8988T (cell line): Measurements from ENCODE around the gene CCL23.
"Not testable (repeated sequence)": the region's sequence is repeated elsewhere in the genome, so short reads cannot be mapped to it uniquely, and the experiment has no call there.

ENCODE experiments used
- DNase-seq: peaks from one replicate; pipeline ENCODE4 v3.0.0; 2011

CCL23 gene, protein sequence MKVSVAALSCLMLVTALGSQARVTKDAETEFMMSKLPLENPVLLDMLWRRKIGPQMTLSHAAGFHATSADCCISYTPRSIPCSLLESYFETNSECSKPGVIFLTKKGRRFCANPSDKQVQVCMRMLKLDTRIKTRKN

DNA sequence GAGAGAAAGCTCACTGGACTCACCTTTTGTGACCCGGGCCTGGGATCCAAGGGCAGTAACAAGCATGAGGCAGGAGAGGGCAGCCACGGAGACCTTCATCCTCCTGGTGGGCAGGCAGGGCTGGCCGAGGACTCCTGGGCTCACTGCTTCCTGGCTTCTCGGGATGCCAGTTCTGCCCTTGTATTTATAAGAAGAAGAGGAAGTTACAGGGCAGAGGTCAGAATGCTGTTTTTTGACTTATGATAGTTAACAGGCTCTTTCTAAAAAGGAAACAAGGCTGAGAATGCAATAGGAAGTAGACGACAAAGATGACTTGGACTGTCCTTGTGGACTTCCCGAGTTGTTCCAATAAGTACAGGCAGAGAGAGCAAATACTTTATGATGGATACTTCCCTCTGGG lies at the start of gene CCL23:
Gene CCL23 (minus strand): TSS at position 174 of the 400 bp plus-strand sequence. CDS start 75 bp downstream, at position 99.
- DNase-seq: no peak

GRCh38 chr17:36066365-36066985 lies 48.7 kb upstream of the CCL23 start:
- DNase-seq: no peak

- no peak for DNase-seq
Measured at GRCh38 chr17:36063786-36064541, 46.2 kb upstream of the CCL23 start, which contains the start of gene CCL18. Gene CCL18 (plus strand): TSS chr17:36064272. CDS start chr17:36064343, 71 bp downstream.

DNA sequence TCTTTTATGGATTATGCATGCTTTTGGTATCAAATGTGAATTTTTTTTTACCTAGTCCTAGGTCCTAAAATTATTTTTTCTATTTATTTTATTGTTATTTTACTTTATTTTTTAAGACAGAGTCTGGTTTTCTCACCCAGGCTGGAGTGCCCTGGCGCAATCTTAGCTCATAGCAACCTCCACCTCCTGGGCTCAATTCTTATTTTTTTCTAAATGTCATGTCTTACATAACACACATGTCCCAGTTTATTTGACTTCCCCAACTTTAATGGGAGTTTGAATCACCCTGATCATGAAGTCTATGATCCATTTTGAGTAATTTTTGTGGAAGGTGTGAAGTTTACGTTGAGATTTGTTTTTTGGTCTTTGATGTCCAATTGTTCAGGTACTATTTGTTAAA lies 43.0 kb upstream of the CCL23 start:
- DNase-seq: no peak

DNA sequence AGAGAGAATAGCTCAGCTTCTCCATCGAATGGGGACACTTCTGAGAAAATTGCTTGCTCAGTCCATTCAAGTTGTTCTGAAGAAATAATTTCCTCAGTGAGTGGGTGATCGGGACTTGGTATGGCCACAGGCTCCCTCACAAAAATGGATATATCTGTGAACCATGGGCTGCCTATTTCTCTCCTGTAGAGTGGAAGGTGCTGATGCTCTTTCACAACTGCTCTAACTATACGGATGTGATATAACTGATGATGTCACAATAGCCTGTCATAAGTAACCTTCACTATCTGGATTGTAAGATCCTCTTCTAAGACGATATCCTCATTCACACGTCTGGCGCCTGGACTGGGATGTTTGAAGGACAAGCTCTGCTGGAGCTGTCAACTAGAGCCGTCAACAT lies 41.6 kb upstream of the CCL23 start:
- DNase-seq: no peak

DNA sequence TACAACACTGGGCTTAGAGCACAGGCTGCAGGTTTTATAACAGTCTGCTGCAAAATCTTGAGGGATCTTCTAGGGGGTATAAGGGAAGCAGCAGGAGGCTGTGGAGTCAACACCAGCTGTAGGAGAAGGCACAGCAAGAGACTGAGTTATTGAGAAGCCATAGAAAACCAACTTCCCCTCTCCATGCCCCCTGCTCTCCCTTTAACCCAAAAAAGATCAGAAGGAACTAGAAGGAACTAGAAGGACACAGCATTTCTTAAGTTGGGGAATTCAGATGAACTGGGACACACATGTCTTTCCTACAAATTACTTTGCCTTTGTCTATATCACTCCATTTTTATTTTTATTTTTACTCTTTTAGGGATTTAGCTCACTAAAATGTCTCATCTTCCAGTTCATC lies 40.1 kb upstream of the CCL23 start:
- no peak for DNase-seq

- DNase-seq: no peak
Measured at GRCh38 chr17:36055921-36056520, 38.2 kb upstream of the CCL23 start.

DNA sequence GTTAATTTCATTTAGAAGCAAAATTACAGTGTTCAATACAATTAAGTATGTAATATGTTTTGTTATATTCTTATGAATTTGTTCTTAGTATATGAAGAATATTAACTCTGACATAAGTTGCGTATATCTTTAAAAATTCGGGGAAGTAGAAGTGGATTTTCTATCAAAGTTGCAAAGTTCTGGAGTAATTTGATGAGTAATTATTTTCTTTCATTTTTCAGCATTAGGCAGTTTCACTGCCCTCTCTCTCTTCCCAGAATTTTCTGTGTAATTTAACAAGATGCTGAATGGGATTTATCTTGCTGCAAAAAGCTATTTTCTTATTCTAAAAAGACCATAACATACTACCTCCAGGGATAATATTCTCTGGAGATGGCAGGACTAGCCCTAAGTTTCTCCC lies 37.4 kb upstream of the CCL23 start:
- no peak for DNase-seq

DNA sequence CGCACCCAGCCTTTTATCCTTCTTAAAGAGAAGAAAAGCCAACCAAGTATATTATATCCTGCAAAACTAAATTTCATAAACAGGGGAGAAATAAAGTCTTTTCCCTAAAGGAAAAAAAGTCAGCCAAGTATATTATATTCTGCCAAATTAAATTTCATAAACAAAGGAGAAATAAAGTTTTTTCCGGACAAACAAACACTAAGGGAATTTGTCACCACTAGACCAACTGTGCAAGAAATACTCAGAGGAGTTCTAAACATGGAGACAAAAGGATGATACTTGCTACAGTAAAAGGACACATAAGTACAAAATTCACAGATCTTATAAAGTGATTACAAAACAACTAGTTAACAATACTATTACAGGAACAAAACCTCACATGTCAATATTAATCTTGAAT lies 31.9 kb upstream of the CCL23 start:
- DNase-seq: no peak

DNA sequence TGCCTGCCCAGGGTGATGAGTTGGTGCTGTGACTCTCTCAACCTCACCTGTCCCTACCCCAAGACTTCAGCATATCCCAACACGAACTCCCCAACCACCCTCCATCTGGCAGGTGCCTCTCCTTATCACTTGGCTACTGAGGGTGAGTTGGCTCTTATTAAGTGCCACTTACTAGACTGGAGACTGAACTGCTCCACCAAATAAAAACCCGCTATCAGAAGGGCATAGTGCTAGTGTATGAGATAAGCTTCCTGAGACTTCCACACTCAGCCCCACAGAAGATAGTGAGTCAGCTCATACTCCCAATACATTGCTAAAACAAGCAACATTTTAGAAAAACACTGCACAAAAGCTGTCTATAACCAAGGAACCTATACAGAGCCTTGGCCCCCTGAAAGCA lies 30.3 kb upstream of the CCL23 start:
- no peak for DNase-seq

- DNase-seq: no peak
Measured at GRCh38 chr17:36036235-36036634, 18.5 kb upstream of the CCL23 start.

DNA sequence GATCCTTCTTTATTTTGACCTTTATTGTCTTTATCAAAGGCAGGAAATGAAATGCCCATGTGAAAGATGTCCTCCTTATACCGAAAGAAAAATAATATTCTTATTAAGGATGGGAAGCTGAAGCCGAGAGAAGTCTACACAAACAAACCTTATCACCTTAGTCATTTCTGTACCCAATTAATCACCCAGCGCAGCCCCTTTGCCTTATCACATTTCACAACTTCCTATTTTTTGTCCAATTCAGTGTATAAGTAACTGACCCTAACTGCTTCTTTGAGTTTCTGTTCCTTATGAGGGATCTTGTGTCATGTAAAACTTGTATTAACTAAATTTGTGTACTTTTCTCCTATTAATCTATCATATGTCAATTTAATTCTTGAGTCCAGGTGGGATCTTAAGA lies 16.4 kb upstream of the CCL23 start:
- DNase-seq: no peak

- DNase-seq: no peak
Measured at GRCh38 chr17:36030956-36031355, 13.2 kb upstream of the CCL23 start.

GRCh38 chr17:36027761-36028160 lies 10.0 kb upstream of the CCL23 start:
- no peak for DNase-seq

- DNase-seq: no peak
Measured at GRCh38 chr17:36024106-36024869, 6.5 kb upstream of the CCL23 start.

DNA sequence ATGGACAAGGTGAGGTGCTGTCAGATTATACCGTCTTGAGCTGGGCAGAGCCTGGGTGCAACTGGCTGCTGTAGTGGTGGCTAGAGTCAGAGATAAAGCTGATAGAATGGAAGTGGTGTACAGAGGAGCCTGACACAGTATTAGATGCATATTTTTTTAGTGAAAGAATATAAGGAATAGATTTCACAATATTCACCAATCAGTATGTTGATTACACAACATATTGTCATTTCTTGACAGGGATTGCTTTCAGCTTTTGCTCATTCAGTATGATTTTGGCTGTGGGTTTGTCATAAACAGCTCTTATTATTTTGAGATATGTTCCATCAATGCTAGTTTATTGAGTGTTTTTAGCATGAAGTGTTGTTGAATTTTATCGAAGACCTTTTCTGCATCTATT lies 1.7 kb upstream of the CCL23 start:
- no peak for DNase-seq

GRCh38 chr17:36016555-36016954 lies 1.2 kb downstream of the CCL23 start:
- no peak for DNase-seq

DNA sequence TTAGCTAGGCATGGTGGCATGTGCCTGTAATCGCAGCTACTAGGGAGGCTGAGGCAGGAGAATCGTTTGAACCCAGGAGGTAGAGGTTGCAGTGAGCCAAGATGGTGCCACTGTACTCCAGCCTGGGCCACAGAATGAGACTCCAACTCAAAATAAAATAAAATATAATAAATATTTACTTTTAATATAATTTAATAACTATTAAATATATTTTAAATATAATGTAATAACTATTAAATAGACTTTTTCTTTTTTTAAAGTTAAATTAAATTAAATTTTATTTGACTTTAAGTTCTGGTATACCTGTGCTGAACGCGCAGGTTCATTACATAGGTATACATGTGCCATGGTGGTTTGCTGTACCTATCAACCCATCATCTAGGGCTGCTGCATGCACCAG lies 1.9 kb downstream of the CCL23 start:
- not testable (repeated sequence) for DNase-seq

GRCh38 chr17:36014946-36015345 lies 2.8 kb downstream of the CCL23 start:
- no peak for DNase-seq

DNA sequence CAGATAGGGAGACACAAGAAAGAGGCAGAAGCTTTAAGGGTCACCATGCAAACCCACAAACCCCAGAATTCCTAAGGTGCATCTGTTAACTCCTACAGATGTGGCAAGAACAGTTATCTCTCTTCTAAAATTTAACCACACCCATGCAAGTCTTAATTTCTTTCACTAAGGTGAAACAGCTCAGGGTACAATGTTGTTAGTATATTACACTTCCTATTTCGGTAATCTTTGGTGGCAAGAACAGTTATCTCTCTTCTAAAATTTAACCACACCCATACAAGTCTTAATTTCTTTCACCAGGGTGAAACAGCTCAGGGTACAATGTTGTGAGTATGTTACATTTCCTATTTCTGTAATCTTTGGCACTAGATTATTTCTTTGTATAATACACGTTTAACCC lies 6.6 kb downstream of the CCL23 start:
- DNase-seq: no peak

DNA sequence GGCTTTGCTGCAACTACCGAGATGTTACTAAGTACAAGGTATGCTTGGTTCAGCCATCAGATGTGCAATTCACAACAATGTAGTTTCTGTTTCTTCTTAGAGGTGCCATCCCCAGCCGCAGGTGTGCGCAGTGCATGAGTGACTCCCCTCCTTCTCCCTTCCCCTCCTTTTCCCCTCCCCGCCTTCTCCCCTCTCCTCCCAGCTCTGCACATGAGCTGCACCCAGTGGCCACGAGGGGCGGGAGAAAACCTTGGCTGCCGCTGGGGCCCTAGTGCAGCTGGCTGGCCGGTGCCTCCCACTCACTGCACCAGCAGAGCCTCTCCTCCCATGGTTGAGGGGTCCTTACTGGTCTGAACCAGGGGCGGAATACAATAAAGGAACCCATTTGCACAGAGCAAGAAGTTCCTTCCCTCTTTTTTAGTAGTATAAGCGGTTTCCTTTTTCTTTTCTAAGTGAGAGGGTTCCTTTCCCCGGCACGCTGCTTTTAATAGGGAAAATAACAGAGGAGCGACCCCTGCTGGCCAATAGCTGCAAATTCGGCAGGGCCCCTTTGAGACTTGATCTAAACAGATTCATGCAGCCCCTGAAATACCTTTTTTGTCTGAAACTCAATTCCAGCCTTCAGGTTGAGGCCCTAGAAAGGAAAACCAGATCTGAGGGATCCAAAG lies 8.6 kb downstream of the CCL23 start:
- no peak for DNase-seq

GRCh38 chr17:36004594-36005108 lies 13.1 kb downstream of the CCL23 start:
- DNase-seq: no peak
